ENCODE measurements around the gene AMPH.

The AMPH gene

DNA sequence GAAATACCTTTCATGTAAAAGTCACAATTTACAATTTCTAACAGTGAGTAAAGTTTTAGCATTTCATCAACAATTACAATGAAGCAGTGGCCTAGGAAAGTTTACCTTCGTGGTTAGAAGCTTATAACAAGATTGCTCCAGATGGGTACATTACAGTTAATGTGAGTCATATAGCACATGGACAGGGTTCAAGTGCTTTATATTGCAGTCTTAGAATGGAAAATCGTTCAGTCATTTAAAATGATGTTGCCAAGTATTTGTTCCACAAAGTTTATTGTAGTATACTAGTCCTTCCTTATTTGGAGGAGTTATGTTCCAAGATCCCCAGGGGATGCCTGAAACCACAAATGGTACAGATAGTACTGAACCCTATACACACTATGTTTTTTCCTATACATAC lies 183.1 kb downstream of the AMPH start:
- TF ChIP-seq, protein P1, sequence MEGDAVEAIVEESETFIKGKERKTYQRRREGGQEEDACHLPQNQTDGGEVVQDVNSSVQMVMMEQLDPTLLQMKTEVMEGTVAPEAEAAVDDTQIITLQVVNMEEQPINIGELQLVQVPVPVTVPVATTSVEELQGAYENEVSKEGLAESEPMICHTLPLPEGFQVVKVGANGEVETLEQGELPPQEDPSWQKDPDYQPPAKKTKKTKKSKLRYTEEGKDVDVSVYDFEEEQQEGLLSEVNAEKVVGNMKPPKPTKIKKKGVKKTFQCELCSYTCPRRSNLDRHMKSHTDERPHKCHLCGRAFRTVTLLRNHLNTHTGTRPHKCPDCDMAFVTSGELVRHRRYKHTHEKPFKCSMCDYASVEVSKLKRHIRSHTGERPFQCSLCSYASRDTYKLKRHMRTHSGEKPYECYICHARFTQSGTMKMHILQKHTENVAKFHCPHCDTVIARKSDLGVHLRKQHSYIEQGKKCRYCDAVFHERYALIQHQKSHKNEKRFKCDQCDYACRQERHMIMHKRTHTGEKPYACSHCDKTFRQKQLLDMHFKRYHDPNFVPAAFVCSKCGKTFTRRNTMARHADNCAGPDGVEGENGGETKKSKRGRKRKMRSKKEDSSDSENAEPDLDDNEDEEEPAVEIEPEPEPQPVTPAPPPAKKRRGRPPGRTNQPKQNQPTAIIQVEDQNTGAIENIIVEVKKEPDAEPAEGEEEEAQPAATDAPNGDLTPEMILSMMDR (conservative IDR thresholded peaks at IDR 0.05): no peak
- no peak overlapping the region for H3K27ac ChIP-seq

DNA sequence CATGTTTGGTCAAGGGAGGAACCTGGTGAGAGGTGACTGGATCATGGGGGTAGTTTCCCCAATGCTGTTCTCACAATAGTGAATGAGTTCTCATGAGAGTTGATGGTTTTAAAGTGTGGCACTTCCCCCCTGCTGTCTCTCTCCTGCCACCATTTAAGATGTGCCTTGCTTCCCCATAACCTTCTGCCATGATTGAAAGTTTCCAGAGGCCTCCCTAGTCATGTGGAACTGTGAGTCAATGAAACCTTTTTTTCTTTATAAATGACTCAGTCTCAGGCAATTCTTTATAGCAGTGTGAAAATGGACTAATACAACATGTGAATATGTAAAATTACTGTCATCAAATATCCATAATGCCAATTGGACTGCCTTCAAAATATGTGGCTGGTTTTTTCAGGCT lies 192.2 kb downstream of the AMPH start:
- TF ChIP-seq, protein P1 (conservative IDR thresholded peaks at IDR 0.05): no peak
- no peak overlapping the region for H3K27ac ChIP-seq

DNA sequence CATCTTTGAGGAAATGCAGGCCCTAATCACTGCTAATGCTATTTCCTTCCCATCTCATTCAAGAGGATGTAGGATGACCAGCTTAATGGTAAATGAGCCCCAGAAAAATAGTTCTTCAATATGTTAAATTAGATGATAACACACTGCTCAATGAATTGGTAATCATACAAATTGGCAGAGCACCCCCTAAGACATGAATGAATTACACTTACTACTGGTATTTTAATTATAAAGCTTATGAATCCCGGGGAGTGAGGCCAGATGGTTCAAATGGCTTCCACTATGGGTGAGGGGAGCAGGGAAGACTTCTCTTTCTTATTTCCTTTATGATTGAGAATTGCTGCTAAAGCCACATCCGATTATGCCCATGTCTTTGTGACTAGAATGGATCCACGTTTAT lies 198.5 kb downstream of the AMPH start:
- H3K27ac ChIP-seq: no peak overlapping the region
- TF ChIP-seq, protein P1 (conservative IDR thresholded peaks at IDR 0.05): no peak

DNA sequence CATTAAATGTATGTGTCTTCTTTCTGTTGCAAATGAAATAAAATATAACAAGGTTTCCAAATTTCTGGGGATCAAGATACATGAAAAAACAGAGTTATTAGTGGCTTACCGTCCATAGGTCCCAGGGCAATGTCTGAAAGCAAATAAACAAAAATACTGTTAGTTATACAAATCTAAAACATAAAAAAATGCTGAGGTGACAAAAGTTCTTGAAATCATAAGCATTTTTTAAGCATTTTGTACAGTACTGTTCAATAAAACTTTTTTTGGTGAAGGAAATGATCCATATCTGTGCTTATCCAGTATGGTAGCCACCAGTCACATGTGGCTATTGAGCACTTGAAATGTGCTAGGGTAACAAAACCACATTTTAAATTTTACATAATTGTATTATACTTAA lies 199.1 kb downstream of the AMPH start:
- H3K27ac ChIP-seq: no peak overlapping the region
- TF ChIP-seq, protein P1 (conservative IDR thresholded peaks at IDR 0.05): no peak

DNA sequence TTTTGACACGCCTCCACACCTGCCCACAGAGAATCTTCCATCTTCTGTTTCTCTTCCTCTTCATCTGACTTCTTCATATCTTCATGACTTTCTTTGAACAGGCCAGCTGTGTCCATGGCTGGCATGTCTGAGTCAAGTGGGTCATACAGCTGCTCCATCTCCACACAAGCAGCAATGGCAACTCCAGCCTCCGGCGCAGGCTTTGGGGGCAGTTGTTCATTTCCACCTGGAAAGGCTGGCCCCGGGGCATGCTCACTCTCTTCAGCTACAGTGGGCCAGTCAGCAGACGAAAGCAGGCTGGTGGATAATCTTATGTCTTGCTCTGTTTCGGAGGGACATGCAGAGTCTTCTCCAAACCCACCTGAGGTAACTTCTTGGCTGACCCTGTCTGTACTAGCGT lies 202.1 kb downstream of the AMPH start:
- no peak overlapping the region for H3K27ac ChIP-seq
- TF ChIP-seq, protein P1 (conservative IDR thresholded peaks at IDR 0.05): no peak

DNA sequence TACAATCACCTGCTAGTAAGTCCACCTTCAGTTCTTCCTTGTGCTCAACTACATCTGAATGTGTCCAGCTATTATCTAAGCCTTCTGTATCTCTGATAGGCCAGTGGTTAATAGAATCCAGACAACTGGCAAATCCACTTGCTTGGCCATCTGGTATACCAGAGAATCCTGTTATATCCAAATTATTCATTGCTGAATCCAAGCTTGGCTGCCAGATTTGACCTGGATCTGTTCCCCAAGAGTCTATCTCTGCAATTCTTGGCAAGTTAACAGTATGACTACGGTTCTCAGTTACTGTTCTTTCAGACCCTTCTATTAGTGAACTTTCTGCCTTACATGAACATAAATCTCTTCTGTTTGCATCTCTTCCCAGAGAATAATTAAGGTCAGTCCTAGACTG lies 203.1 kb downstream of the AMPH start:
- TF ChIP-seq, protein P1 (conservative IDR thresholded peaks at IDR 0.05): no peak
- no peak overlapping the region for H3K27ac ChIP-seq

DNA sequence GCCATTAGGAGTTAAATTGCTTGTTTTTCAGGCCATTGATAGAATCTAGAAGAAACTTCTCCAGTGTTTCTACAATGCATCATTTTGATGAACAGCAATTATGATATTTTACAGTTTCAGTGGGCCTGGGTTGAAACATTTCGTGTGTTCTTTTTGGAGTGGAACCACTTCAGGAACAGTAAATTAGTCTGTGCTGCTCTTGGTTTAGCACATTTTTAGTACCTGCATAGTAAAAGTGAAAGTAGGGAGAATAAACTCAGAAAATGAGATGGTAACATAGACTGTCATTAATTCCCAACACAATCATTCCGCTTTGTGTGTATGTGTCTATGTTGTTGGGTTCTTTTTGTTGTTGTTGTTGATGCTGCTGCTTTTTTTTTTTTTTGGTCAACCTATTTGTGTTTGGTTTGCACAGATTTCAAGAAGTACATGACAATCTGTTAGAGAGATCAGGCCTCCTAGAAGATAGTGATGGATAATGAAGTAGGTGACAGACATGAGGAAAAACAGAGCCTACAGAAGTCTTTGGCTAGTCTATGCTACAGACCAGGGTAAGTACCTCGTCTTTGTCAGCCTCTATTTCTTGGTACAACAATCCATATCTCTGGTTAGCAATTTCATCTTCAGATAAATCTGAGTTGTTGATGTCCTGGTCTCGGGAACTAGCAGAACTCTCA lies 203.8 kb downstream of the AMPH start:
- H3K27ac ChIP-seq: no peak overlapping the region
- TF ChIP-seq, protein P1 (conservative IDR thresholded peaks at IDR 0.05): no peak
